Right renal pelvis (tissue), 4 donors: ENCODE measurements around the gene CTAG1A. TPM values are rescaled to one million over a fixed set of nuclear protein-coding genes. Genes with fewer than 3 reads are reported as not detected.
"Not testable (repeated sequence)": the region's sequence is repeated elsewhere in the genome, so short reads cannot be mapped to it uniquely, and the experiment has no call there.

Source experiments
- DNase-seq, 4 donors: peaks; one replicate each; pipeline ENCODE4 v3.0.0-alpha.2; 2013; ENCODE audit warnings: low read depth in 4 of 4, low spot score in 3 of 4, missing footprints in 1 of 4
- polyA plus RNA-seq, 4 donors: library from polyadenylated mRNA; unstranded; fragments of 120-200 nt; gene quantifications; one replicate each; pipeline ENCODE4 v1.2.1, GENCODE V29; 2013; ENCODE audit not compliant: insufficient read length in 4 of 4

CTAG1A gene
- polyA plus RNA-seq, 4 donors, result not detected

DNA sequence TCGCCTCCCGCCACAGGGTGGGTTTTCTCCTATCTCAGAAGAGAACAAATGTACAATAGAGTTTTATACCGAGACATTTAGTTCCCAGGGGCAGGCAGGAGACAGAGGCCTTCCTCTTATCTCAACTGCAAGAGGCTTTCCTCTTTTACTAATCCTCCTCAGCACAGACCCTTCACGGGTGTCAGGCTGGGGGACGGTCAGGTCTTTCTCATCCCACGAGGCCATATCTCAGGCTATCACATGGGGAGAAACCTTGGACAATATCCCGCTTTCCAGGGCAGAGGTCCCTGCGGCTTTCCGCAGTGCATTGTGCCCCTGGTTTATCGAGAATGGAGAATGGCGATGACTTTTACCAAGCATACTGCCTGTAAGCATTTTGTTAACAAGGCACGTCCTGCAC, 23.9 kb downstream of the CTAG1A start:
- not testable (repeated sequence) for DNase-seq

DNA sequence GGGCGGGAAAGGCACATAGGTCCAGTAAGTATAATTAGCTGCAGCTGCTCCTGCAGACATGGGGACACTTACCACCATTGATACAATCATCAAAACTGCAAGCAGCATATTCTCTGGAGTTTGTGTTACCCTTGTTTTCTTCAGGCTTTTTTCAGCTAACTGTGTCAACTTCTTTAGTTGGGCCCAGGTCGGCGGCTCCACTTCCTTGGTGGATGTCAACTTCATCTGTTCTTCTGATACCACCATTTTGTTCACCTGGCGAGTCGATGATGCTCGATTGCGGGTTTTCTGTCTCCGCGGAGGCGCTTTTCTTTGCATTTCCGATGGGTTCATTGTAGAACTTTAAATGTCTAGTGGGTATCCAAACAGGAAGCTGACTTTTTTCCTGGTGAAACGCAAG, 26.2 kb downstream of the CTAG1A start:
- DNase-seq, result not testable (repeated sequence)

DNA sequence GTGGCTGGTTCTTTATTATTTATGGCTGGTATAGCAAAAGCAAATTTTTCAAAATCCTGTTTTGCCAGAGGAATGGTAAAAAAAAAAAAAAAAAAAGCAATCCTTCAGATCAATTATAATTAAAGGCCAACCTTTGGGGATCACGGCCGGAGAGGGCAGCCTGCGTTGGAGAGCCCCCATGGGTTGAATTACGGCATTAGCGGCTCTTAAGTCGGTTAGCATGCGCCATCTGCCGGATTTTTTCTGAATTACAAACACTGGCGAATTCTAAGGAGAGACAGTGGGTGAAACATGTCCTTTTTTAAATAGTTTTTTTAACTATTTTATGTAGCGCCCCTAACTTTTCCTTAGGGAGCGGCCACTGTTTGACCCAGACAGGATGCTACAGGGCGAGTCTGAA, 28.7 kb downstream of the CTAG1A start:
- DNase-seq, result not testable (repeated sequence)

DNA sequence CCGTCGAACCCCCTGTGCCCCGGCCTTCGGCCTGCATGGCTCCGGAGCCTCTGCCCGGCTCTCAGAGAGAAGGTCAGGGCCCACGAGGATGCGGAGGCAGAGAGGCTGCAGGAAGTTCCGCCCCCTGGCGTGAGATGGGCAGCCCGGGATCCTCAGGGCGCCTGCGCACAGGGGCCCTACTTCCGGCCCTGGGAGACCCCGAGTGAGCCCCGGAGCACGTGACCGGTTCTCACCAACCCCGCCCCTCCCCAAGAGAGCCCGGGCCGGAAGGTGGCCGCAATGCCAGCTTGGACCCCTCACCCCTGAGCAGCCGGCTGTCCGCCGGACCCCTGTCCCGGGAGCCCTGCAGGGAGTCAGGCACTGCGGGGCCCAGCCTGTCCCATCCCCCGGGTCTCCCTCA, 34.2 kb downstream of the CTAG1A start, which contains the start of gene CTAG1B:
Gene CTAG1B, minus strand, starts transcription at position 101 of the 400 bp plus-strand sequence. Its CDS starts 64 bp downstream, at position 37.
- not testable (repeated sequence) for DNase-seq

DNA sequence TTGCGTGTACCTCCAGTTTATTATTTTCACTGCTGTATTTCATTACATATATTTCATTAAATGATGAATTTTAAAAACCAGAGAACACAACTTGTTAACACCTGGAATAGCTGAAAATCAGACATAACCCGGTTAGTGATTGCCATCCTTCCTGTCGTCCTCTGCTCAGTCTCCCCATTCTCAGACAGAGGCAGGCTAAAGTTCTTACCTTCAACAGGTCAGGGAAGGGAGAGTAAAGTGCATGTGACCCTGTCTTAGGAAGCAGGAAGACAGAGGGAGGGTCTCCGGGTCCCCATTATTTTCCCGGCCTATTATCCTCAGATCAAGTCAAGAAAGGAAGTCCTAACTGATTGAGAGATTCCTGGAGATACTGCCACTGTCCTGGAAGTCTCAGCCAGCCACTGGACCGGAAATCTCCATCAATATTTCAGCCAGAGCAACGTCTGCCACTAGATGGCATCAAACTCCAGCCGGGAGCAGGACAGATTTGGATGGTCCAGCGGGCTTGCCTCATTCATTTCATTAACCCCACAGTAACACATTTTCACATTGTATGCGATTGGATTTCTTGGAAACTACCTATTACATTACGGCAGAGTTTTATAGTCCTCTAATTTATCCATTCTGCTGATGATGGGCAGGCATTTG, 36.0 kb downstream of the CTAG1A start:
- not testable (repeated sequence) for DNase-seq

DNA sequence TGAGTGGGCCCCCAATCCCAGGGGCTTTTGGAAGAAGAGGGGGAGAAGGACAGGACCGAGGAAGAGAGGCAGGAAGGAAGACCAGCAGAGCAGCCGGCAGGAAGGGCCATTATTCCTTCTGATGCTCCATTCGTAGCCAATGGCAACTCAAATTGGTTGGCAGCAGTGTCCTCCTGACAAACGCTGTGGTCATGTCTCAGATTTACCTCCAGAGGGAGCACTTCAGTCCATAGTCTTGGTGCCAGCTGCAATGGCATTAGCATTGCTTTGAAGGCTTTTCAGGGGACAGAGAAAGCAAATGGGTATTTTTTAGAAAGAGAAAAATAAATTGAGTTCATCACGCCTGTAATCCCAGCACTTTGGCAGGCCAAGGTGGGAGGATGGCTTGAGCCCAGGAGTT, 44.0 kb downstream of the CTAG1A start:
- DNase-seq, result not testable (repeated sequence)

DNA sequence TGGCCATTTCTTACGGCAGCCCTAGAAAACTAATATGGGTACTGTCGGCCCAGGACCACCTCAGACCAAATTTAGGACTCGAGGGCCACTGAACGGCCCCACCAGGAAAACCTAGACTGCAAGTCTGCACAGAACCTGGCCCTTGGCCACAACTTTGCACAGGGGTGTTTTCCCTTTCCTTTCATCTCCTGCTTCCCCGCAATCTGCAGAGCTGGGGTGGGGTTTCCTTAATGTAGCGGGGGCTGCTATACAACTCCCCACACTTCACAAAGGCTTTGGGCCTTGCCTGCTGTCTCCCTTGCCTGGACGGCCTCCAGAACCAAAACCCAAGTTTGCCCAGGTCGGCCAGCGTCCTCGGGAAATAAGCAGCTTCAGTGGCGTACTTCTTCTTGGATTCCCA, 46.0 kb downstream of the CTAG1A start:
- not testable (repeated sequence) for DNase-seq

DNA sequence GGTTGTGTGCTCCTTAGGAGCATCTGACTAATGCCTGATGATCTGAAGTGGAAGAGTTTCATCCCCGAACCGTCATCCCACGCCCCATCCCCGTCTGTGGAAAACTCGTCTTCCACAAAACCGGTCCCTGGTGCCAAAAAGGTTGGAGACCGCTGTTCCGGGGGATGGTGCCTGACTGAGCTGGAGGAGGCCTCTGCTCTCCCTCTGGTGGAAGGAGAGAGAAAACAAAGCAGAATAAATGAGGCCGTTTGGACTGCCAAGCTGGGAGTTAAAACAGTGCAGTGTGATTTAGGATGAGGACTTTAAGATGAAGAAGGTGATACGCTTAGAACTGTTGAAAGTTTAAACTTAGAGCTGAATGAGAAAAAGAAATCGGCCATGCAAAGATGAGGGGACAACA, 48.7 kb downstream of the CTAG1A start:
- not testable (repeated sequence) for DNase-seq

Other genes with a start within 250 kb of the CTAG1A start
- gene FLNA, start 210.5 kb upstream of the CTAG1A start, polyA plus RNA-seq, result 100 to 1,000 TPM; 393 to 586 (median 423) TPM
- 10 to 100 TPM; 68.7 to 96.7 (median 74.0) TPM for gene EMD, start 205.8 kb upstream of the CTAG1A start, polyA plus RNA-seq
- gene RPL10, start 186.8 kb upstream of the CTAG1A start, polyA plus RNA-seq, result 1,000 to 10,000 TPM; 2,815 to 4,008 (median 3,095) TPM
- 10 to 100 TPM; 10.5 to 16.1 (median 14.1) TPM for gene DNASE1L1, start 175.9 kb upstream of the CTAG1A start, polyA plus RNA-seq
- gene TAFAZZIN, start 173.6 kb upstream of the CTAG1A start, polyA plus RNA-seq, result 10 to 100 TPM; 26.3 to 36.4 (median 30.8) TPM
- 100 to 1,000 TPM; 155 to 184 (median 168) TPM for gene ATP6AP1, start 156.5 kb upstream of the CTAG1A start, polyA plus RNA-seq
- gene GDI1, start 148.0 kb upstream of the CTAG1A start, polyA plus RNA-seq, result 100 to 1,000 TPM; 118 to 136 (median 132) TPM
- gene FAM50A, start 141.0 kb upstream of the CTAG1A start, polyA plus RNA-seq, result 10 to 100 TPM; 47.2 to 55.8 (median 51.6) TPM
- gene PLXNA3, start 126.9 kb upstream of the CTAG1A start, polyA plus RNA-seq, result 10 to 100 TPM; 38.6 to 50.2 (median 47.5) TPM
- gene LAGE3, start 105.9 kb upstream of the CTAG1A start, polyA plus RNA-seq, result 10 to 100 TPM; 10.7 to 20.1 (median 12.4) TPM
- gene UBL4A, start 98.5 kb upstream of the CTAG1A start, polyA plus RNA-seq, result 10 to 100 TPM; 27.7 to 34.8 (median 30.2) TPM
- gene SLC10A3, start 94.5 kb upstream of the CTAG1A start, polyA plus RNA-seq, result 10 to 100 TPM; 19.3 to 27.6 (median 19.6) TPM
- gene FAM3A, start 68.9 kb upstream of the CTAG1A start, polyA plus RNA-seq, result 10 to 100 TPM; 28.3 to 44.5 (median 37.2) TPM
- gene G6PD, start 38.3 kb upstream of the CTAG1A start, polyA plus RNA-seq, result 10 to 100 TPM; 38.0 to 43.2 (median 41.0) TPM
- 10 to 100 TPM; 15.2 to 20.1 (median 16.7) TPM for gene IKBKG, start 37.5 kb upstream of the CTAG1A start, polyA plus RNA-seq
- not detected for gene CTAG1B, start 34.1 kb downstream of the CTAG1A start, polyA plus RNA-seq
- not detected for gene CTAG2, start 68.4 kb downstream of the CTAG1A start, polyA plus RNA-seq
- gene GAB3, start 165.9 kb downstream of the CTAG1A start, polyA plus RNA-seq, result 1 to 10 TPM; 1.5 to 3.2 (median 2.4) TPM
- 10 to 100 TPM; 49.1 to 62.9 (median 59.5) TPM for gene DKC1, start 177.7 kb downstream of the CTAG1A start, polyA plus RNA-seq
- gene MPP1, start 220.4 kb downstream of the CTAG1A start, polyA plus RNA-seq, result 10 to 100 TPM; 31.4 to 40.7 (median 34.2) TPM
- gene SMIM9, start 249.5 kb downstream of the CTAG1A start, polyA plus RNA-seq, result not detected